T-helper 2 cell (primary cell): ENCODE results near the gene APOL3.
"Not testable (repeated sequence)": the region's sequence is repeated elsewhere in the genome, so short reads cannot be mapped to it uniquely, and the experiment has no call there.

ENCODE experiments used
- DNase-seq, 5 experiments: peaks; one replicate each; pipeline versions ENCODE4 v3.0.0 to v3.0.0-alpha.2; 2012 to 2022

Gene APOL3

DNA sequence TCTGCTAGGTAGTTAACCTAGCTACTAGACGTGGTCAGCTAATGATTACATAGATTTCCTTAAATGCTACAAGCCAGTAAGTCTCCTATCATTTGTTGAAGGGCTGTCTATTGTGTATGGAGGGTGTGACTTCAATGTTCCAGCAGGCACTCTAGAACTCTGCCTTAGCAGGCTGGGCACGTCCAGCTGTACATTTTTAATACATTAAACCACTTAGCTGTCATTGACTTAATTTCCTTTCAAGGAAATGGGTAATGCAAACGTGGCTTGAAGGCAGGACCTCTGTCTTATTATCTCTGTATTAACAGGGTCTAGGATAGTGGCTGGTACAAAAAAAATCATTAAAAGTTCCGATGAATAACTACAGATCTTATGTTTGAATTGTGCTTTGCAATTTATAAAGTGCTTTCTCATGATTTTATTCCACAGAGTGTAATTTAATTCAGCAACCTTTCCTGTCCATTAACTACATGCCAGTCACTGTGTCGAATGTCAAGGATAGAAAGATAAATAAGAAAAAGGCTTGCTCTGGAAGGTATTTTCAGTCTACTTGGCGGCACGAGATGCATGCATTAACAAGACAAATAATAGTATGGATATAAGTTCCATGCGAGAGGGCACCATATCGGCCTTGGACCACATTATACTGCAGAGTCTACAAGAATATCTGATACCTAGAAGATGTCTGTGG lies 60.3 kb downstream of the APOL3 start:
- DNase-seq: no peak

DNA sequence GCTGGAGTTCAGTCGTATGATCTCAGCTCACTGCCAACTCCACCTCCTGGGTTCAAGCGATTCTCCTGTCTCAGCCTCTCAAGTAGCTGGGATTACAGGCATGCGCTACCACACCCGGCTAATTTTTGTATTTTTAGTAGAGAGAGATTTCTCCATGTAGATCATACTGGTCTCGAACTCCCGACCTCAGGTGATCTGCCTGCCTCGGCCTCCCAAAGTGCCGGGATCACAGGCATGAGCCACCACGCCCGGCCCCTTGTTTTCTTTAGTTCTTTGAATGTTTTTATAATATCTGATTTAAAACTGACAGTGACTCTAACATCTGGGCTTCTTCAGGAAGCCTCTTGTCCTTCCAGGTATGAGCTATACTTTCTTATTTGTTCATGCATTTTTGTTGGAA lies 61.0 kb downstream of the APOL3 start:
- DNase-seq: not testable (repeated sequence)

DNA sequence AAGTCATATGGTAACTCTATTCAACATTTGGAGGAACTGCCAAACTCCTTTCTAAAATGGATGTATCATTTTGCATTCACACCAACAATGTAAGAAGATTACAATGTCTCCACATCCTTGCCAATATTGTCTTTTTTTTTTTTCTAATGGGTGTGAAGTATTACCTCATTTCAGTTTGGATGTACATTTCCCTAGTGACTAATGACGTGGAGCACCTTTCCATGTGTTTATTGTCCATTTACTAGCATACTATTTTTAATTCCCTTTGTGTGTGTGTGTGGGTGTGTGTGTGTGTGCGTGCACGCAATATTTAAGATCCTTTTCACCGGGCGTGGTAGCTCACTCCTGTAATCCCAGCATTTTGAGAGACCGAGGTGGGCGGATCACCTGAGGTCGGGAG lies 62.7 kb downstream of the APOL3 start:
- no peak for DNase-seq

DNA sequence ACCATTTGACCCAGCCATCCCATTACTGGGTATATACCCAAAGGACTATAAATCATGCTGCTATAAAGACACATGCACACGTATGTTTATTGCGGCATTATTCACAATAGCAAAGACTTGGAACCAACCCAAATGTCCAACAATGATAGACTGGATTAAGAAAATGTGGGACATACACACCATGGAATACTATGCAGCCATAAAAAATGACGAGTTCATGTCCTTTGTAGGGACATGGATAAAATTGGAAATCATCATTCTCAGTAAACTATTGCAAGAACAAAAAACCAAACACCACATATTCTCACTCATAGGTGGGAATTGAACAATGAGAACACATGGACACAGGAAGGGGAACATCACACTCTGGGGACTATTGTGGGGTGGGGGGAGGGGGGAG lies 69.8 kb downstream of the APOL3 start:
- not testable (repeated sequence) for DNase-seq
